SIG-M5 treated with dmso at 0.1 percent for 504 hours (cell line): ENCODE measurements around the gene COL6A1.
"Not testable (repeated sequence)": the region's sequence is repeated elsewhere in the genome, so short reads cannot be mapped to it uniquely, and the experiment has no call there.

Source experiments
- DNase-seq: peaks from one replicate; lab custom pipeline; 2025; ENCODE audit not compliant: unreplicated experiment; lab: John Stamatoyannopoulos, UW

The COL6A1 gene

GRCh38 chr21:46004168-46004861, 22.7 kb downstream of the COL6A1 start:
- no peak for DNase-seq

- DNase-seq: no peak
These were observed 23.5 kb downstream of the COL6A1 start for GRCh38 chr21:46005081-46005480.

- DNase-seq: no peak
These were observed 23.9 kb downstream of the COL6A1 start for GRCh38 chr21:46005481-46005881.

GRCh38 chr21:46005894-46006546, 24.4 kb downstream of the COL6A1 start:
- DNase-seq: not testable (repeated sequence)

- no peak for DNase-seq
These were observed 25.2 kb downstream of the COL6A1 start for GRCh38 chr21:46006547-46007491.

GRCh38 chr21:46007492-46007868, 25.9 kb downstream of the COL6A1 start:
- DNase-seq: no peak

GRCh38 chr21:46008893-46009621, 27.5 kb downstream of the COL6A1 start:
- DNase-seq: no peak

- DNase-seq: no peak
These were observed 28.6 kb downstream of the COL6A1 start for GRCh38 chr21:46009951-46010705.

- no peak for DNase-seq
These were observed 29.8 kb downstream of the COL6A1 start for GRCh38 chr21:46011267-46011967.

GRCh38 chr21:46012154-46012553, 30.6 kb downstream of the COL6A1 start:
- no peak for DNase-seq

- no peak for DNase-seq
These were observed 33.3 kb downstream of the COL6A1 start for GRCh38 chr21:46014828-46015227.

GRCh38 chr21:46017148-46017547, 35.6 kb downstream of the COL6A1 start:
- no peak for DNase-seq

- no peak for DNase-seq
These were observed 36.1 kb downstream of the COL6A1 start for GRCh38 chr21:46017695-46018094.

- no peak for DNase-seq
These were observed 37.0 kb downstream of the COL6A1 start for GRCh38 chr21:46018615-46019014.

GRCh38 chr21:46020581-46020980, 39.0 kb downstream of the COL6A1 start:
- DNase-seq: no peak

GRCh38 chr21:46021398-46021797, 39.8 kb downstream of the COL6A1 start:
- no peak for DNase-seq

GRCh38 chr21:46021978-46022544, 40.5 kb downstream of the COL6A1 start:
- no peak for DNase-seq

GRCh38 chr21:46022551-46023525, 41.3 kb downstream of the COL6A1 start:
- DNase-seq: no peak
